Colon (tissue), 2 donors: ENCODE results near the gene FBXO44.
"Not testable (repeated sequence)": the region's sequence is repeated elsewhere in the genome, so short reads cannot be mapped to it uniquely, and the experiment has no call there.

ENCODE experiments used
- FAIRE-seq: peaks from 2 replicates; lab custom pipeline; 2012; peaks lifted over from hg19 to GRCh38; lab: Jason Lieb, UNC
- donor health status: control.
- donor health status: control.

The FBXO44 gene

GRCh38 chr1:11640101-11640500, 14.6 kb upstream of the FBXO44 start:
- FAIRE-seq, result no peak

GRCh38 chr1:11640944-11641343, 13.7 kb upstream of the FBXO44 start:
- no peak for FAIRE-seq

GRCh38 chr1:11641776-11642305, 12.8 kb upstream of the FBXO44 start:
- FAIRE-seq, result no peak

GRCh38 chr1:11642418-11643017, 12.2 kb upstream of the FBXO44 start:
- not testable (repeated sequence) for FAIRE-seq

GRCh38 chr1:11643782-11644181, 10.9 kb upstream of the FBXO44 start:
- FAIRE-seq, result no peak

GRCh38 chr1:11645270-11645669, 9.4 kb upstream of the FBXO44 start:
- FAIRE-seq, result no peak

- no peak for FAIRE-seq
These were observed 8.9 kb upstream of the FBXO44 start for GRCh38 chr1:11645670-11646265.

GRCh38 chr1:11646317-11646716, 8.4 kb upstream of the FBXO44 start:
- FAIRE-seq, result no peak

- no peak for FAIRE-seq
These were observed 7.3 kb upstream of the FBXO44 start for GRCh38 chr1:11647333-11647732.

GRCh38 chr1:11648039-11648438, 6.6 kb upstream of the FBXO44 start:
- no peak for FAIRE-seq

GRCh38 chr1:11648732-11649158, 5.9 kb upstream of the FBXO44 start:
- FAIRE-seq, result no peak

- no peak for FAIRE-seq
These were observed 5.4 kb upstream of the FBXO44 start for GRCh38 chr1:11649237-11649623.

GRCh38 chr1:11649624-11650330, 4.9 kb upstream of the FBXO44 start:
- no peak for FAIRE-seq

- FAIRE-seq, result no peak
These were observed 4.2 kb upstream of the FBXO44 start for GRCh38 chr1:11650331-11650991.

- FAIRE-seq, result no peak
These were observed 3.7 kb upstream of the FBXO44 start for GRCh38 chr1:11651017-11651416.

GRCh38 chr1:11652203-11652780, 2.4 kb upstream of the FBXO44 start:
- FAIRE-seq, result no peak

GRCh38 chr1:11653101-11653860, 1.4 kb upstream of the FBXO44 start:
- no peak for FAIRE-seq

- no peak for FAIRE-seq
These were observed 878 bp upstream of the FBXO44 start for GRCh38 chr1:11653861-11654136.

GRCh38 chr1:11654939-11655808, 497 bp downstream of the FBXO44 start:
- FAIRE-seq, result no peak

GRCh38 chr1:11657654-11658053, 3.0 kb downstream of the FBXO44 start:
- FAIRE-seq, result no peak

- no peak for FAIRE-seq
These were observed 3.9 kb downstream of the FBXO44 start for GRCh38 chr1:11658542-11658941.
